Trophoblast cell (in vitro differentiated cells and primary cell): ENCODE data around the gene WWP2. TPM values are rescaled to one million over a fixed set of nuclear protein-coding genes. Genes with fewer than 3 reads are reported as not detected.

Source experiments
- DNase-seq, 2 donors: peaks; one replicate each; pipeline ENCODE4 v3.0.0-alpha.2; 2016
- H2AFZ ChIP-seq: 2 replicates; pipeline ENCODE4 v1.6.1; 2013; ENCODE audit warnings: low read length, moderate library complexity, mild to moderate bottlenecking; ENCODE audit not compliant: insufficient read depth, poor library complexity
- H2AK5ac ChIP-seq: 2 replicates; pipeline ENCODE4 v1.6.1; 2013; ENCODE audit warnings: mild to moderate bottlenecking, low read length
- H2BK120ac ChIP-seq: 2 replicates; pipeline ENCODE4 v1.6.1; 2013; ENCODE audit warnings: low read length, mild to moderate bottlenecking, moderate library complexity; ENCODE audit not compliant: insufficient read depth, poor library complexity
- H2BK12ac ChIP-seq: 2 replicates; pipeline ENCODE4 v1.6.1; 2013; ENCODE audit warnings: mild to moderate bottlenecking, low read length, moderate library complexity
- H2BK5ac ChIP-seq: 2 replicates; pipeline ENCODE4 v1.6.1; 2013; ENCODE audit warnings: low read length, low read depth, moderate library complexity, mild to moderate bottlenecking; ENCODE audit not compliant: poor library complexity
- H3K14ac ChIP-seq: 2 replicates; pipeline ENCODE4 v1.6.1; 2013; ENCODE audit warnings: mild to moderate bottlenecking, low read length
- H3K18ac ChIP-seq: 2 replicates; pipeline ENCODE4 v1.6.1; 2013; ENCODE audit warnings: mild to moderate bottlenecking, low read length
- H3K23ac ChIP-seq: 2 replicates; pipeline ENCODE4 v1.6.1; 2013; ENCODE audit warnings: low read length
- H3K27ac ChIP-seq: 2 replicates; pipeline ENCODE4 v1.5.1; 2013; ENCODE audit warnings: low read depth, mild to moderate bottlenecking, inconsistent platforms, low read length, moderate library complexity
- H3K27me3 ChIP-seq: 2 replicates; pipeline ENCODE4 v1.6.1; 2013; ENCODE audit warnings: inconsistent platforms, mild to moderate bottlenecking, low read length, moderate library complexity; ENCODE audit not compliant: insufficient read depth
- H3K36me3 ChIP-seq, 2 experiments: 1 replicate in 1 of 2; 2 replicates in 1 of 2; pipeline ENCODE4 v1.6.1; 2013; ENCODE audit warnings: low read length in 2 of 2, mild to moderate bottlenecking in 2 of 2, moderate library complexity in 1 of 2; ENCODE audit not compliant: insufficient read depth in 2 of 2, control insufficient read depth in 1 of 2
- H3K4ac ChIP-seq: 2 replicates; pipeline ENCODE4 v1.6.1; 2013; ENCODE audit warnings: low read depth, mild to moderate bottlenecking, low read length, moderate library complexity
- H3K4me1 ChIP-seq, 2 experiments: 1 replicate in 1 of 2; 2 replicates in 1 of 2; pipeline ENCODE4 v1.6.1; 2013; ENCODE audit warnings: low read length in 2 of 2, mild to moderate bottlenecking in 2 of 2, moderate library complexity in 1 of 2; ENCODE audit not compliant: insufficient read depth in 2 of 2, control insufficient read depth in 1 of 2
- H3K4me2 ChIP-seq: 2 replicates; pipeline ENCODE4 v1.6.1; 2013; ENCODE audit warnings: inconsistent platforms, mild to moderate bottlenecking, low read length, moderate library complexity
- H3K4me3 ChIP-seq: 2 replicates; pipeline ENCODE4 v1.5.1; 2013; ENCODE audit warnings: mild to moderate bottlenecking, low read depth, low read length, inconsistent platforms
- H3K79me1 ChIP-seq: one replicate; pipeline ENCODE4 v1.6.1; 2013; ENCODE audit warnings: low read length
- H3K79me2 ChIP-seq: 2 replicates; pipeline ENCODE4 v1.6.1; 2013; ENCODE audit warnings: low read length, mild to moderate bottlenecking; ENCODE audit not compliant: control insufficient read depth, insufficient read depth, poor library complexity
- H3K9ac ChIP-seq: 2 replicates; pipeline ENCODE4 v1.6.1; 2013; ENCODE audit warnings: mild to moderate bottlenecking, low read length
- H3K9me3 ChIP-seq: 2 replicates; pipeline ENCODE4 v1.6.1; 2013; ENCODE audit warnings: low read depth, mild to moderate bottlenecking, control low read depth, inconsistent platforms, low read length; ENCODE audit not compliant: insufficient read depth
- H4K12ac ChIP-seq: 2 replicates; pipeline ENCODE4 v1.6.1; 2013; ENCODE audit warnings: low read depth, mild to moderate bottlenecking, low read length, moderate library complexity
- H4K8ac ChIP-seq: 2 replicates; pipeline ENCODE4 v1.6.1; 2013; ENCODE audit warnings: low read depth, mild to moderate bottlenecking, low read length, moderate library complexity
- H4K91ac ChIP-seq: one replicate; pipeline ENCODE4 v1.6.1; 2013; ENCODE audit warnings: low read depth, mild to moderate bottlenecking, low read length, moderate library complexity
- WGBS: extraction: QIAGEN DNeasy Blood & Tissue Kit; methylation state at CpG from one replicate; pipeline ENCODE4 v1.1.7; 2013; ENCODE audit warnings: missing lambda C conversion rate; ENCODE audit not compliant: insufficient read length, insufficient coverage; ENCODE audit errors: extremely low coverage; 5-methylcytosine and 5-hydroxymethylcytosine counted together
- polyA plus RNA-seq: library from polyadenylated mRNA; stranded (reverse); fragments of 200-250 nt; gene quantifications from 2 replicates; pipeline ENCODE4 v1.2.3, GENCODE V29; 2013

WWP2 gene
- polyA plus RNA-seq: 16.9 and 17.2 TPM in 2 replicates

GRCh38 chr16:69761983-69762813 is at the start of gene WWP2:
Gene WWP2 (plus strand): TSS chr16:69762332. CDS start chr16:69787011, 24,679 bp downstream.
- H3K79me1 ChIP-seq: peaks cover 3% of the 10 kb centered on the region
- no peak within 1 kb of the TSS for H3K23ac ChIP-seq
- H3K14ac ChIP-seq: peak within 1 kb of the TSS; percentile 99
- WGBS: no CpG with 5 or more reads among the region's 68 CpGs
- H3K18ac ChIP-seq: peak within 1 kb of the TSS; percentile 89
- peak within 1 kb of the TSS; percentile 87 for H2AFZ ChIP-seq
- no peaks in the 10 kb centered on the region for H3K9me3 ChIP-seq
- H2BK120ac ChIP-seq: peak within 1 kb of the TSS; percentile 68
- H3K4me2 ChIP-seq: peak within 1 kb of the TSS; percentile 89
- peaks cover 0 to 1% of the 10 kb centered on the region in 2 experiments for H3K4me1 ChIP-seq
- no peaks in the 10 kb centered on the region for H3K27me3 ChIP-seq
- H4K91ac ChIP-seq: peak within 1 kb of the TSS; percentile 87
- H2BK12ac ChIP-seq: no peak within 1 kb of the TSS
- peak within 1 kb of the TSS; percentile 90 for H2AK5ac ChIP-seq
- peak within 1 kb of the TSS; percentile 98 for H3K4ac ChIP-seq
- H2BK5ac ChIP-seq: peak within 1 kb of the TSS; percentile 66
- H4K12ac ChIP-seq: peak within 1 kb of the TSS; percentile 98
- H3K36me3 ChIP-seq: no peaks in the 10 kb centered on the region
- H3K27ac ChIP-seq: peak within 1 kb of the TSS; percentile 73
- H4K8ac ChIP-seq: peak within 1 kb of the TSS; percentile 100
- peak; percentile 80 to 88 for DNase-seq
- peaks cover 3% of the 10 kb centered on the region for H3K79me2 ChIP-seq
- peak within 1 kb of the TSS; percentile 94 for H3K9ac ChIP-seq
- peak within 1 kb of the TSS; percentile 91 for H3K4me3 ChIP-seq

GRCh38 chr16:69712914-69713581 is 49.1 kb upstream of the WWP2 start:
- no peak overlapping the region for H3K4ac ChIP-seq
- no peak overlapping the region for H3K4me2 ChIP-seq

GRCh38 chr16:69717066-69717465 is 45.1 kb upstream of the WWP2 start:
- H3K27me3 ChIP-seq: no peaks in the 10 kb centered on the region
- no peaks in the 10 kb centered on the region for H3K79me2 ChIP-seq
- H2AK5ac ChIP-seq: no peak overlapping the region
- no peak overlapping the region for H3K18ac ChIP-seq
- H3K9me3 ChIP-seq: no peaks in the 10 kb centered on the region
- H4K8ac ChIP-seq: no peak overlapping the region
- no CpG with 5 or more reads among the region's 6 CpGs for WGBS
- H3K27ac ChIP-seq: no peak overlapping the region
- no peak overlapping the region for H3K23ac ChIP-seq
- no peak overlapping the region for H3K4ac ChIP-seq
- H4K12ac ChIP-seq: no peak overlapping the region
- H4K91ac ChIP-seq: no peak overlapping the region
- no peak overlapping the region for H3K4me3 ChIP-seq
- H3K14ac ChIP-seq: no peak overlapping the region
- no peak overlapping the region for H2BK5ac ChIP-seq
- no peaks in the 10 kb centered on the region for H3K4me1 ChIP-seq
- no peak overlapping the region for H2BK12ac ChIP-seq
- H3K36me3 ChIP-seq: peaks cover 37 to 42% of the 10 kb centered on the region in 2 experiments
- H3K4me2 ChIP-seq: no peak overlapping the region
- H2BK120ac ChIP-seq: no peak overlapping the region
- H3K9ac ChIP-seq: no peak overlapping the region
- DNase-seq: no peak
- H3K79me1 ChIP-seq: no peaks in the 10 kb centered on the region
- no peak overlapping the region for H2AFZ ChIP-seq

More at GRCh38 chr16:69712914-69713581, 49.1 kb upstream of the WWP2 start:
- Histone ChIP-seq H4K91ac (no peak overlapping the region), H2AK5ac (no peak overlapping the region), H3K36me3 (peaks cover 39 to 48% of the 10 kb centered on the region in 2 experiments), H4K8ac (no peak overlapping the region), H2BK12ac (no peak overlapping the region), H3K9me3 (no peaks in the 10 kb centered on the region), H3K4me3 (no peak overlapping the region), H3K79me2 (no peaks in the 10 kb centered on the region), H2AFZ (no peak overlapping the region), H4K12ac (no peak overlapping the region), H2BK120ac (no peak overlapping the region), H3K18ac (no peak overlapping the region), H3K27me3 (no peaks in the 10 kb centered on the region), H3K14ac (no peak overlapping the region), H3K9ac (no peak overlapping the region), H3K79me1 (no peaks in the 10 kb centered on the region), H2BK5ac (no peak overlapping the region), H3K4me1 (no peaks in the 10 kb centered on the region), H3K23ac (no peak overlapping the region), H3K27ac (no peak overlapping the region)
- WGBS: no CpG with 5 or more reads among the region's 9 CpGs
- DNase-seq: no peak

- H4K8ac ChIP-seq: no peak overlapping the region
- H3K4me2 ChIP-seq: no peak overlapping the region
- H3K27ac ChIP-seq: no peak overlapping the region
- WGBS: no CpG with 5 or more reads among the region's 10 CpGs
- no peaks in the 10 kb centered on the region for H3K4me1 ChIP-seq
- H3K79me1 ChIP-seq: no peaks in the 10 kb centered on the region
- H3K23ac ChIP-seq: no peak overlapping the region
- H2BK5ac ChIP-seq: no peak overlapping the region
- no peak for DNase-seq
- H3K9ac ChIP-seq: no peak overlapping the region
- no peak overlapping the region for H4K91ac ChIP-seq
- H2BK12ac ChIP-seq: no peak overlapping the region
- H2AK5ac ChIP-seq: no peak overlapping the region
- no peaks in the 10 kb centered on the region for H3K79me2 ChIP-seq
- H2AFZ ChIP-seq: no peak overlapping the region
- no peaks in the 10 kb centered on the region for H3K9me3 ChIP-seq
- H3K27me3 ChIP-seq: no peaks in the 10 kb centered on the region
- no peak overlapping the region for H4K12ac ChIP-seq
- H3K4me3 ChIP-seq: no peak overlapping the region
- no peak overlapping the region for H3K14ac ChIP-seq
- H3K36me3 ChIP-seq: peaks cover 29 to 31% of the 10 kb centered on the region in 2 experiments
- H3K4ac ChIP-seq: no peak overlapping the region
- H3K18ac ChIP-seq: no peak overlapping the region
- H2BK120ac ChIP-seq: no peak overlapping the region
Observed at GRCh38 chr16:69718111-69718764, 43.9 kb upstream of the WWP2 start.
